IMR-90 (cell line): Measurements from ENCODE around the gene PSG3.

ENCODE experiments used
- CEBPB ChIP-seq: IDR thresholded peaks from 2 replicates; pipeline ENCODE4 v1.6.1; 2012; ENCODE audit warnings: low read depth, low read length, improper control_type of control experiment
- MAFK ChIP-seq: IDR thresholded peaks from 2 replicates; pipeline ENCODE4 v1.6.1; 2012; ENCODE audit warnings: low read depth, low read length, improper control_type of control experiment
- MAZ ChIP-seq: IDR thresholded peaks from 2 replicates; pipeline ENCODE4 v1.6.1; 2012; ENCODE audit warnings: low read depth, mild to moderate bottlenecking, low read length, improper control_type of control experiment, moderate library complexity, borderline replicate concordance
- POLR2A ChIP-seq: IDR thresholded peaks from 2 replicates; pipeline ENCODE4 v1.6.1; 2012; ENCODE audit warnings: mild to moderate bottlenecking, low read depth, low read length
- RAD21 ChIP-seq: IDR thresholded peaks from 2 replicates; pipeline ENCODE4 v1.6.1; 2012; ENCODE audit warnings: low read length, improper control_type of control experiment
- RCOR1 ChIP-seq: IDR thresholded peaks from 2 replicates; pipeline ENCODE4 v1.6.1; 2012; ENCODE audit warnings: mild to moderate bottlenecking, low read length, improper control_type of control experiment; ENCODE audit not compliant: insufficient replicate concordance
- TF ChIP-seq, protein P1 (sequence below): conservative IDR thresholded peaks from 2 replicates; pipeline ENCODE4 v1.5.1; 2012; ENCODE audit warnings: mild to moderate bottlenecking, low read depth, low read length, improper control_type of control experiment
- TF ChIP-seq, protein P2 (sequence below): fragments of 150-350 bp; IDR thresholded peaks from 2 replicates; pipeline ENCODE4 v1.6.1; 2017; ENCODE audit warnings: mild to moderate bottlenecking, antibody characterized with exemption, low read length, low read depth

DNA sequence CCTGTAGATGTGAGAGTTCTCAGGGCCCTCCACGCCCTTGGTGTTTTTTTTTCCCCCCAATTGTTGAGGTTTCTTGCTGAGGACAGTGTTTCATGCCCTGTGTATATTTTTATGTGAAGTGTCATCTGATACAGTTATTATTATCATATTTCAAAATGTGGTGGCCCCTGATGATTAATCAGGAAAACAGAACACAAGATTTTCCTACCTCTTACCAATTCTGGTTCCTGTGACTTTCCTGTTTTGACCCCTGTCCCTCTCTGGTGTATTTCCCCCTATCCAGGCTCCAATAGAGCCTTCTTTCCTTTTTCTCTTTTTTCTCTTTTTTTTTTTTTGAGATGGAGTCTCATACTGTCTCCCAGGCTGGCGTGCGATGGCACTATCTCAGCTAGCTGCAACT, 24.6 kb upstream of the PSG3 start:
- no peak for TF ChIP-seq CEBPB
- TF ChIP-seq, protein P1, sequence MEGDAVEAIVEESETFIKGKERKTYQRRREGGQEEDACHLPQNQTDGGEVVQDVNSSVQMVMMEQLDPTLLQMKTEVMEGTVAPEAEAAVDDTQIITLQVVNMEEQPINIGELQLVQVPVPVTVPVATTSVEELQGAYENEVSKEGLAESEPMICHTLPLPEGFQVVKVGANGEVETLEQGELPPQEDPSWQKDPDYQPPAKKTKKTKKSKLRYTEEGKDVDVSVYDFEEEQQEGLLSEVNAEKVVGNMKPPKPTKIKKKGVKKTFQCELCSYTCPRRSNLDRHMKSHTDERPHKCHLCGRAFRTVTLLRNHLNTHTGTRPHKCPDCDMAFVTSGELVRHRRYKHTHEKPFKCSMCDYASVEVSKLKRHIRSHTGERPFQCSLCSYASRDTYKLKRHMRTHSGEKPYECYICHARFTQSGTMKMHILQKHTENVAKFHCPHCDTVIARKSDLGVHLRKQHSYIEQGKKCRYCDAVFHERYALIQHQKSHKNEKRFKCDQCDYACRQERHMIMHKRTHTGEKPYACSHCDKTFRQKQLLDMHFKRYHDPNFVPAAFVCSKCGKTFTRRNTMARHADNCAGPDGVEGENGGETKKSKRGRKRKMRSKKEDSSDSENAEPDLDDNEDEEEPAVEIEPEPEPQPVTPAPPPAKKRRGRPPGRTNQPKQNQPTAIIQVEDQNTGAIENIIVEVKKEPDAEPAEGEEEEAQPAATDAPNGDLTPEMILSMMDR, result no peak
- TF ChIP-seq RCOR1, result no peak
- TF ChIP-seq POLR2A, result no peak
- no peak for TF ChIP-seq MAFK
- TF ChIP-seq RAD21, result no peak
- no peak for TF ChIP-seq MAZ
- TF ChIP-seq, protein P2, sequence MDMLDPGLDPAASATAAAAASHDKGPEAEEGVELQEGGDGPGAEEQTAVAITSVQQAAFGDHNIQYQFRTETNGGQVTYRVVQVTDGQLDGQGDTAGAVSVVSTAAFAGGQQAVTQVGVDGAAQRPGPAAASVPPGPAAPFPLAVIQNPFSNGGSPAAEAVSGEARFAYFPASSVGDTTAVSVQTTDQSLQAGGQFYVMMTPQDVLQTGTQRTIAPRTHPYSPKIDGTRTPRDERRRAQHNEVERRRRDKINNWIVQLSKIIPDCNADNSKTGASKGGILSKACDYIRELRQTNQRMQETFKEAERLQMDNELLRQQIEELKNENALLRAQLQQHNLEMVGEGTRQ, result no peak
